HTR-8/SVneo (cell line): ENCODE data around the gene GRB10.

ENCODE experiments used
- DNase-seq: peaks from one replicate; pipeline ENCODE4 v3.0.0; 2011; ENCODE audit warnings: low spot score, mixed read lengths; ENCODE audit not compliant: insufficient read length
- FAIRE-seq: peaks from 2 replicates; lab custom pipeline; 2011; peaks lifted over from hg19 to GRCh38; lab: Jason Lieb, UNC

GRB10 gene

DNA sequence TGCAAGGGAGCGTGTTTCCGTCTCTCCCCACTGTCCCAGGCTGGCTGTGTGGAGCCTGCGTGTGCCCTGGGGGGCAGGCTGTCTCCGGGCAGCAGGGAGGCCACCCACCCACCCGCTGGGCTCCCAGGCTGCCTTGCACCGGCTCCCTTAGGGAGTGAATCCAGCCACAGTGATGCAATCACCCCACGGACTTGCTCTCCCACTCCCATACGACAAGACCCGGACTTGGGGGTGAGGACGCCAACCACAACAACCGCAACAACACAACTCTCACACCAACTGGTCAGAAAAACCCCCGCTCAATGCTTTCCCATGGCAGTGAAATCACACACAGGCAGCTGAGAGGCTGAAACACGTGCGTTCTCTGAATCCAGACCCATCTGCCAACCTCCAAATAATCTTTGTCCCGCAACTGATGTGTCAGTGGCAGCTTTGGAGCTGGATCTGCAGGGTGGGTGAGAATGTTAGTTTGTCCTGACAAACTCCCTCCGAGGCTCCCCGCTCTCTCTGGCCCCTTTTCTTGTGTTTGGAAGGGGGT lies 154.8 kb downstream of the GRB10 start:
- no peak for FAIRE-seq

DNA sequence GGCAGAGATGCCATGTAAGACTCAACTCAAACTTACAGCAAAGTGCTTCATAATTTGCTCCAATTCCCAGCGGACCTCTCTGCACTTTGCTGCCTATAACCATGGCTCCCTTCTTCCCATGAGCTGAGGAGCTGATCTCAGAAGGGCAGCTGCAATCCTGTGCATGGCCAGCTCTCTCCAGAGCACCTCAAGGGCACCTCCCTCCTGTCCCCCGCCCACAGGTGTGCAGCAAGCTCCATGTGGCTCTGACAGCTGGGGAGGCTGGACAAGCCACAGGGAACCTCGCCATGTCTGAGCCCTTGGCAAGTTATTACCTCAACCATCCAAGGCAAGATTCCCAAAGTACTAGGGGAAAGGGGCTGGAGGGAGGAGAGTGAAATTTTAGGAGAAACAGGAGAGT lies 156.4 kb downstream of the GRB10 start:
- no peak for DNase-seq
- no peak for FAIRE-seq

More for the DNA sequence above, 154.8 kb downstream of the GRB10 start:
- DNase-seq, result no peak

DNA sequence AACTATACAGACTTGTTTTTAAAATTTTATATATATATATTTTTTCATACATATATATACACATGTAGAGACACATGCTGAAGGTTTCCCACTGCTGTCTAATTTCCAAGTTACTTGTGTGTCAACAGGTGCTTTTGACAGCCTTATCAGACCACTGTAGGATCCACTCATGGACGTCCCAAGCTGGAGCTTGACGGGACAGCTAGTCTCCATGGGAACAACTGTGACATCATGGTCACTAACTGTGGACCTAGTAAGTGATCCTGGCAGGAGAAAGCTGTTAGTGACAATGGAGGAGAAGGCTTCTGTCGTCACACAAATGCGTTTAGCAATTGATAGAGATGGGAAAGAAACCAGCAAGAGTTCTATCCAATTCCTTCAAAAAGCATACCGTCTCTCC lies 157.3 kb downstream of the GRB10 start:
- FAIRE-seq (no peak), DNase-seq (no peak)

DNA sequence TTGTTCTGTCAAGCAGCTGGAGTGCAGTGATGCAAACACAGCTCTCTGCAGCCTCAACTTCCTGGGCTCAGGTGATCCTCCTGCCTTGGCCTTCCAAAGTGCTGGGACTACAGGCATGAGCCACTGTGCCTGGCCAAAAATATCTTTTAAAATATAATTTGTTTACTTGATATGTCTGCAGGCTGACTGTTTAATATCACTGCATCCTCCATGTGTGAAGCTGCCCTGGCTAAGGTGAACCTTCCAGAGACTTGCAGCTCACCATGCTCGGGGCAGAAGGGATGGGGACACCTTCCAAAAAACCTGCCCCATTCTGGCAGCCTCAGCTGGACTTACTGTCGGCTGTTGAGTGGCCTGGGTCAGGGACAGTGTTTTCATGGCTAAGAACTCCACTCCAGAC lies 159.9 kb downstream of the GRB10 start:
- no peak for FAIRE-seq

DNA sequence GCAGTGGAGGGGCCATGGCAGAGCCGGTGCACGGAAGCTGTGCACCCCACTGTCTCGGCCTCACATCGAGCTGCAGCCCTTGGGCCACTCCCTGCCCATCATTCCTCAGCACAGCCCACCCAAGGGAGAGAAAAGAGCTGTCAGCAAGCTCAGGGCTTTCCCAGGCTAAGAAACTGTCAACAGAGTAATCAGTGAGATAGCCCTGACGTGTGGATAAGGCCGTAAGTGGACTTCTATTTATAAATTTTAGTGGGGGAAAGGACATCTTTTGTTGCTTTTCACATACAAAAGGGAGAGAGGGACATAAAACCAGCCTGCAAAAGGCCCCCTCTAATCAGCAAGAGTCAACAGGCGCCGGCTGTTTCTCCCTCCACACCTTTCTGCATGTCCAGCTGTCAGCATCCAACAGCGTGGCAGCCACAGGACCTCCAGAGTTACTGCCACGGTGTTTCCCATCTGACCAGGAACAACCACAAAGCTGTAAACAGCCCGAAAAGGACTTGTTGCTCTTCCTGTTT lies 160.7 kb downstream of the GRB10 start:
- FAIRE-seq, result no peak

More for the DNA sequence above, 159.9 kb downstream of the GRB10 start:
- no peak for DNase-seq

DNA sequence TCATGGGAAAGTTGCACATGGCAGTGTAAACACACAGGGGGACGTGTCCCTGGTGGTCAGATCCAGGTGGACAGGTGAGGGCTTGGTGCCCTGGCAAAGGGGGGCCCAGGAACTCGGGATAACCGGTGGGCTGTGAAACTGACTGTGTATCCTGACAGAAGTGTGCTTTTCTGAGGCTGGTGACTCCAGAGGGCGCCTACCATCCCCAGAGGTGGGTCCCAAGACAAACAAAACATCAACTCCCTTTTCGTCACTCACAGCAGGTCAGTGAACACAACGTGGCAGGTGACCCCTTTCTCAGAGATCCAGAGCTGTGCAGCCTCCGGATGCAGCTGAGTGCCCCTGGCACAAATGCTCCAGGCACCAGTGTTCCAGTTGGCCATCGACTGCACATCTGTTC lies 161.5 kb downstream of the GRB10 start:
- no peak for DNase-seq
- no peak for FAIRE-seq

More for the DNA sequence above, 160.7 kb downstream of the GRB10 start:
- DNase-seq, result no peak

DNA sequence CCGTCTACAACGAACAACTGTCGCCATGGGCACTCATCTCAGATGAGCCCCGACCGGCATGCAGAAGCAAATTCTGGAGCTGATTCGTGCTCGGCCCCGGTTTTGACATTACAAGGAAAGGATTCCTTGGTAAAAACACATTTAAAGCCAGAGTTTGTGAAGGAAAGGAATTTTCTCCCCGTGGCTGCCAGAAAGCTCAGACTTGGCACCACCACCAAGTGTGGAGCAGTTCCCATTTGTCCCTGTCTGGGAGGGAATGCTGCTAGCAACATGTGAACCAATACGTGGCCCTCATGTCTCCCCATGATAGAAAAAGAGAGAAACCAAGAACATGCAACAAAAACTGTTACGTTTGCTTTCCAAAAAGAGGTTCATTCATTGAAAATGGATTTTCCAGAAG lies 162.3 kb downstream of the GRB10 start:
- FAIRE-seq, result no peak
- DNase-seq, result no peak

DNA sequence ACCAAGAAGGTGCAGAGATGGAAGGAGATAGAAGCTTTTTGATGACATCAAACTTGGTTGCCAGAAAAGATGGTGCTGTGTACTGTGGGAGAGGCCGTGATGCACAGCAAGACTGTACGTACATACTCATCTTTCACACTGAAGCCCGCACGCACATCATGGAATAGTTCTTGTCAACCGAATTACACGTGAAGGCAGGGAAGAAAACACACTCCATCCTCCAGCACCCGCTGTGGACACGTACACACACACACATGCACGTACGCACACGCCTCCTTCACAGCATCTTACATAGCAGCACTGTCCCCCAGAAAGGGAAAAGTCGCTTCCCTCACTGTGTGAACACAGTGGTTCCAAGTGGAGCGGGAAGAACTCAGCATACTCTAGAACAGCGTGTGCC lies 163.0 kb downstream of the GRB10 start:
- no peak for DNase-seq
- no peak for FAIRE-seq

DNA sequence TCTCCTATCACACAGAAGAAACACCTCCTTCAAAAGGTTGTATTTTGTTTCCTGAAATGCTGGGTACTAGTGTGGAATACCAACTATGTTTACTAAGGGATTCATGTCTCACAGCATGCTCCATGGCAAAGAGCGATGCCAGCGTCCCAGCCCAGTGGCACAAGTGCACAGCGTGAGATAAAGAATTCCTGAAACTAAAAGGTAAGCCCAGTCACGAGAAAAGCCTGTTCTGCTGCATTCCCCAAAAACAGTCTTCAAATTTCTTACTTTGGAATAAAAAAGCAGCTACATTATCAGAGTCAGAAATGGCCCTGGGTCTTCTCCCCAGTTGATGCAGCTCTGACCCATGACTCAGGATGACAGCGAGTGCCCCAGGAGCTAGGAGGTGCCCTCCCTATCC lies 164.4 kb downstream of the GRB10 start:
- DNase-seq (no peak), FAIRE-seq (no peak)

DNA sequence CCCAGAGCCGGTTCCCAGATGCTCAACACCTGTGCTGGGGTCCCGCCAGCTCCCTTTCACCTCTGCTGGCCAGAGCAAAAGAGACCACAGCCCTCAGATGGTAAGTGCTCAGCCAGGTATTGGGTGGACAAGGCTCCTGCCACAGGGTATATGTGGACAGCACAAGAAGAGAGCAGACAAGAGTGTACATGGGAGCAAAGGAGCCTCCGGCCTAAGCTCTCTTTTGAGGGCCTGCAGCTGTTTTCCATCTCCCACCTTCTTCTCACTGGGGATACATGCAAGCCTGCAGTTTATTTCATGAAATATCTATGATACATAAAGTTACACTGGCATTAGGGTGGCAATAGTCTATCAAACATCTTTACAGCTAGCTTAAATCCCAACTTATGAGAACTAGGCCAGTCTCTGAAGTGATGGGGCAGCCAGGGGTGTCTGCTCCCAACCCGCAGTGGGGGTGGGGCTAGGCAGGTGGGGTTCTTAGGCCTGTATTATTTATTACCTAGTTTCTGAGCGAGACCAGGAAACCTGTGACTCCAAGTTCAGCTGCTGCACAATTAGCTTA lies 167.1 kb downstream of the GRB10 start:
- FAIRE-seq, result no peak

DNA sequence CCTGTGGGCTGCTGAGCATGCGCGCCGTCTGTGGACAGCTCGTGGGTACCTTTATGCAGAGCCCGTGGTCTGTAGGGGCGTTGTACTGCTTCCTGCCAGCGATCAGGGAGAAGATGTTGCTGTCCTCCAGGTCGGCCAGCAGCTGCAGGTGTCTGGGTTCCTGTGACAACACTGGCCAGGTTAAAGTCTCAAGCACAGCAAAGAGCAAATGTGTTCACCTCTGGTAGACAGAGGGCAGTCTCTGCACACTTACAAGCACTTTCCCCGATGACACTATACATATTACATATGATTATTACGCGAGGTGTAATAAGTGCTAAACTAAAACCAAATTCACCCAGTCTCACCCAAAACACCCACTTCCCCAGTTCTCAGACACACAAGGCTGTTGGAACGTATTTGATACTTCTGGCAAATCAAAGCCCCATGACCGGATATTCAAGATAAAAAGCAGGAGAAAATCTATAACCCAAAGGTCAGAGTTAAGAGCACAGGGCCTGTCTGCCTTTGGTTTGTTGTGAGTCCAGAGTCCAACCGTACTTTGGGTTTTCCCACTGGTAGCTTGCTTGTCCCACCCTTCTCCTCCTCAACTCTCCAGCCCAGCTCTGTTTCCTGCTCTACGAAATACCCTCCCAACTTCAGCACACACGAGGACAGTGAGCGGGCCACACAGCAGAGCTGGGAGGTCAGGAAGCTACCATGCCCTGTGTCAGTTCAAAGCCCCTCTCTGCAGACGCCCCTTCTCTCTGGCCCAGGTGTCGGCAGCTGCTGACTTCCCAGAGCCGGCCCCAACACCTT lies 167.8 kb downstream of the GRB10 start:
- DNase-seq (no peak), FAIRE-seq (no peak)

More for the DNA sequence above, 167.1 kb downstream of the GRB10 start:
- no peak for DNase-seq

DNA sequence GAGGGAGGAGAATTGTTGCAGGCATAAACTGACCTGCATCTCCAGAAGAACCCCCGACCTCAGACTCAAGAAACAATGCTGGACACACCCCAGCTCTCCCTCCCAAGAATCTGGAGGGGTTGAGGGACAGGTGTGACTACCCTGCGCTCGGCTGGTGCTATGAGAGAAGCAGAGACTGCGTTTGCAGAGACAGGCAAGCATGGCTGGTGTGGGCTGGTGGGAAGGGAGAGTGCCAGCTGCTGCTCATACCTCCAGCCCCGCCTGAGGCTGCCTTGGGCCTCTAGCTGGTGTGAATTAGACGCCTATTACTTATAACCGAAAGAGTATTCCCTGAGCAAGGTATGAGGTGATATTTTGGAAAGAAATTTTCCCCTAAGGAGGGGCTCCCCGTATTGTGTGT lies 169.2 kb downstream of the GRB10 start:
- FAIRE-seq, result no peak
- no peak for DNase-seq

DNA sequence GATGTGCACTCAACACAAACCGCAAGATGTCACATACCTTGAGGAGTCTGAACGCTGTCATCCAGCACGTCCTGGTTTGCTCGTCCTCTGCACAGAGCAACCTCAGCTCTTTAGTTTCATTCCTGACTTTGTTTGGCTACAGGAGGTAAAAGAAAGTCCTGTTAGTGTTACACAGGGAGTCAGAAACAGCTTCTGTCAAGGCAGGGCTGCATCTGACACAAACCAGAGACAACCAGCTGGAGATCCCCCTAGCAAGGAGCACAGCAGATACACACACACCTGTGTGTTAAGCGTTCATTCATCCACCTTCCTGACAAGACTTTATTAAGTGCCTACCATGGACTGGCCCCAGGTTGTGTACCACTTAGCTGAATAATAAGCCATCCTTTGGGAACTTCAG lies 170.0 kb downstream of the GRB10 start:
- FAIRE-seq, result no peak

DNA sequence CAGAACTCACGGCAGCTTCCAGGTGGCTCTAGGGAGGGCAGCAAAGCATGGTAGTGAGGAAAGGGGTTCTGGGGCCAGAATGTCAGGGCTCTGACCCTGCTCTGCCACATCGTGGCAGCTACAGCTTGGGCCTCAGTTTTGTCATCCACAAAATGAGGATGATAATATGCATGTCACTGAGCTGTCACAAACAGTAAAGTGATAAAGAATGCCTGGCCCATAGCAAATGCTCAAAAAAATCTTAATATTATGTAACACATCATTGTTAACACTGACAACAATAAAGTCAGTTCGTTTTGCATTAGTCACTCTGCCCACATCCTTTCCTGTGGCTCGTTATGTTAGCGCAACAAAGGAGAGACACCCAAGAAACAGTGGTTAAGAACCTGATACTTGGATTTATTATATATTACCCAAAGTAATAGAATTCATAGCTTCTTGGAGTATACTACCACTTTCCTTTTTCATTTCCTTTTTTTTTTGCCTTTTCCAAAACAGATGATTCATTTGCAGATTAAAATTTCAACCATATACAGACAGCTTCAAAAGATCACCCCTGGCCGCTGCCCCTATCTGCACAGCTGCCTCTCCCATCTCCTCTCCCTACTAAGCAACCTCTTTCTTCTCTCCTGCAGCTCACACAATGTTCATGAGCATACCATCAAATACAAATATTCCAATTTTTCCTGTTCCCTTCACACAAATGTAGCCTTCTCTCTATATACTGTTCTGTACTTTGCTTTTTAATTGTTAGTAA lies 172.0 kb downstream of the GRB10 start:
- FAIRE-seq (no peak), DNase-seq (no peak)

More for the DNA sequence above, 170.0 kb downstream of the GRB10 start:
- no peak for DNase-seq

DNA sequence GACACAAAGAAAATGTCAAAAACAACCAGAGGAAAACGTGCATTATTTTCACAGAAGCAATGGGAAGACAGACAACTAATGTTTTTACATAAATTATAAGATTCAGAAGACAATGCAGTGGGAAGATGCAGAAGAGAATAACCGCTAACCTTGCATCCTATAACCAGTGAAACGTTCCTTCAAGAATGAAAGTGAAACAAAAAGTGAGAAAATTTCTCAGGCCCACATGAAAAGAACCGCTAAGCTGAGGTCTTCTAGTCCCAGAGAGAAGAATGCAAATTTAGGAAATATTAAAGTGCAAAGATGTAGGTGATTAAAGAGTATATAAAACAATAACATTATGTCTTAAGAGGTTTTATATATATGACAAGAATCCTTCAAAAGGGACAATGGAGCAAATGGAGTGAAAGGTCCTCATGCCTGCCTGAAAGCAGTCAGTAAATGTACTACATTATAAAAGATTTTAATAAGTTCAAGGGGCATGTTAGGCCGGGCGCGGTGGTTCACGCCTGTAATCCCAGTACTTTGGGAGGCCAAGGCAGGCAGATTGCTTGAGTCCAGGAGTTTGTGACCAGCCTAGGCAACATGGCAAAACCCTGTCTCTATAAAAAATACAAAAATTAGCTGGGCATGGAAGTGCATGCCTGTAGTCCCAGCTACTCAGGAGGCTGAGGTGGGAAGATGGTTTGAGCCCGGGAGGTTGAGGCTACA lies 174.3 kb downstream of the GRB10 start:
- no peak for FAIRE-seq
- no peak for DNase-seq

DNA sequence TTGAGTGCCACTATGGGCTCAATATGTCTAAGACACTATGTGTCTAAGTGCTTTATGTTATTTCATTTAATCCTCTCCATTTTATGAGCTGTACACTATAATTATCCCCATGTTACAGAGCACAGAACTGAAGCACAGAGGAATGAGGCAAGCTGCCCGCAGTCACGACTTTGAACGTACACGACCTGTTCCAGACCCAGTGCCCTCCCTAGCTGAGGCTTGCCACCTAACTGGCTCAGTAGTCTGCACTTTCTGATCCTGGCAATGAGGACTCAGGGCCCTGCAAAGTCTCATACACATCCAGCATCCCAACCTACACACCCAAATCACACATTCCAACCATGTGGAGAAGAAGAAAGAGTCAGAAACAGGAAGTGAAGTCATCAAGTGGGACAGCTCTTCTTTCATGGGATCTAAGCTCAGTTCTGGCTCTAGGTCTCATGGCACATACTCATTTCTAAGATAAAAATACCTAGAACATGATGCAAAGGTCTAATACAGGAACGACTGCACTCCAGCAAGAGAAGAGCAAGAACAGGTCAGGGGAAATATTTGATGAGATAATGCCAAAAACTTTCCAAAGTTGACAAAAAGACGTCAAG lies 175.1 kb downstream of the GRB10 start:
- FAIRE-seq, result no peak
- no peak for DNase-seq

DNA sequence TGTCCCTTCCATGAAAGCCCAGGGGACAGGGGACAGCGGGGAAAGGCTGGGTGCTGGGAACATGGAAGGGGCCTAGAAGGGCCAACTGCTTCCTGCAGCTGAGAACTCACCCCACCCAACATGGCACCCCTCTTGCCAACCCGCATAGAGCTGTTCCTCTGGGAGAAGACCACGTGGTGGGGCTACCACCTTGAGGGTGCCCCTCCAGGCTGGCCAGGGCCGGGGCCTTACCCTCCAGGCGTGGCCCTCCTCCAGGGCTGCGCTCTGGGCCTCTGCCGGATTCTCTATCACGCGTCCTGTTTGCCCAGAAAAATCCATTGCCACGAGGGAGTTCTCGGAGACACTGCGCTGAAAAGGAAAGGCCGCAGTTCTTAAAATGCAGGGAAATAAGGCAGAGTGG lies 177.6 kb downstream of the GRB10 start:
- FAIRE-seq (no peak), DNase-seq (no peak)

DNA sequence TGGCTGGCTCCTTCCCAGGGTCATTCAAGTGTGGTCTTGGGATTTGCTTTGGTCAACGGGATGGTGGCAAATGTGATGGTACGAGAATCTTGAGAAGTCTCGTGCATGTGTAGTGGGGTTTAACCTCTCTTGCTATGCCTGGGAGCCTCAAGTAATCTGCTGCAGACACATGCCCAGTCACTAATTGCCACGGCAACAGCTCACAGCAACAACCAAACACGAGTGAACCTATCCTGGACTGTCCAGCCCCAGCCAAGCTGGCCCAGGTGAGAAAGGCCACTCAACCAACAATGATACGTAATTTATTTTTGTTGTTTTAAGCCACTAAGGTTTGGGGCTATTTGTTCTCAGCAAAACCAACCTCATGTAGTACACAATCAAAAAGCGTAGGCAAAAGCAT lies 179.4 kb downstream of the GRB10 start:
- DNase-seq (no peak), FAIRE-seq (no peak)

DNA sequence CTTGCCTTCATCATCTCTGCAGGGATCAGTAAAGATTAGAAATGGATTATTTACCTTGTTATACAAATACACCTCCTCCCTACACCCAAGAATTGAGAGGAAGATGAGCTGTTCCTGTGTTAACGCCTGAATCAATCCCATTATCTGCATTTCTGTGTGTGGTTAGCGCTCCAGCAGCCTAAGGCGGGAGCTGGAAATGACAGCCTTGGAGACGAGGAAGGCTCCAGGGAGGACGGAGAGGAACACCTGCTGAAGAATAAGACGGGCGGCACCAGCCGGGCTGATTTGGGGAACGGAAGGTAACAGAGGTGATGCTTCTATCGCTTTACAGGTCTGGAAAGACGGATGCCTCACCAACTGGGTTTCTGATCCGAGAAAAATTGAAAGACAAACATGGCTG lies 183.3 kb downstream of the GRB10 start:
- DNase-seq (no peak), FAIRE-seq (no peak)
